ENCODE results near the gene ENOX2. TPM values are rescaled to one million over a fixed set of nuclear protein-coding genes. Genes with fewer than 3 reads are reported as not detected.

ENOX2 gene
- total RNA-seq, 2 experiments from 2014 or later: 9.6 to 12.0 TPM

DNA sequence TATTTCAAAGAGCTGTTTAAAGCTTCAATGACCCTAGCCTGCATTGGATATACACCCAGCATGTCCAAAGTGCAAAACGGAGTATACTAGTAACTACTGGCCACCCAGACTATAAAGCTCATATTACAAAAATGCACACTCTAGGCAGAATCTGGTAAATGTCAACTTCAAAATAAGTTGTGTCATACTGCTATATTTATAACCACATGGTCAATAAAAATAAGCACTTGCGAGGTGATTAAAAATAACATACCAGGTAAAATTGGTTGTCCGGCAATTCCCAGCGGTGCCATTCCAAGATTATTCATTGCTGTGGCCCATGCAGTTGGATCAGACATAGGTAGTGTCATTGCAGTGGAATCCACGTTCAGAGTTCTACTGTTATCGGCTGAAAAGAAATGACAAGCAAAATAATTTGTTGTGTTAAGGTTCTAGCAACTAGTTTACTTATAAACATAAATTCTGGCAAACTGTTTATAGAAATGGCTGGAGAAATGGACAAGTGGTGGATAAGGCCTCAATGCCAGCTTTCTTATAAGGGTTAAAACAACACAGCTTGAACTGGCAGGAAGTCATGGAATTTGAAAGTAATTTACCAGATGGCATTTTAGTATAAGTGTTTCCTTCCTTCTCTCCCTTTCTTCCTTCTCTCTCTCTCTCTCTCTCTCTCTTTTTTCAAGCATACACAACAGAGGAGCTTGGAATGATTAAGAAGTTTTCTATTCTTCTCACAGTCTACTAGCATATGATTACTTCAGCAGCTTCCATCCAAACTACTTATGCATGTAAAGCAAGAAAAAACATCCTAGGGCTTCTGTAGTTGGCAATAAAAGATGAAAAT, 199.9 kb downstream of the ENOX2 start:
- Mint-ChIP-seq H3K27ac (no peak overlapping the region), H3K27me3 (no peaks in the 10 kb centered on the region), H3K4me3 (no peak overlapping the region), H3K36me3 (ENCODE audit: low read depth) (peaks cover 5% of the 10 kb centered on the region), H3K4me1 (ENCODE audit: low read depth) (no peaks in the 10 kb centered on the region), H3K9me3 (no peaks in the 10 kb centered on the region)
- intact Hi-C loops (cut with micrococcal nuclease): no loop called here
- POLR2A ChIA-PET: no interaction called here
- ATAC-seq: no peak
- CTCF ChIA-PET: no interaction called here
- no peak for DNase-seq
- TF ChIP-seq, protein P1, sequence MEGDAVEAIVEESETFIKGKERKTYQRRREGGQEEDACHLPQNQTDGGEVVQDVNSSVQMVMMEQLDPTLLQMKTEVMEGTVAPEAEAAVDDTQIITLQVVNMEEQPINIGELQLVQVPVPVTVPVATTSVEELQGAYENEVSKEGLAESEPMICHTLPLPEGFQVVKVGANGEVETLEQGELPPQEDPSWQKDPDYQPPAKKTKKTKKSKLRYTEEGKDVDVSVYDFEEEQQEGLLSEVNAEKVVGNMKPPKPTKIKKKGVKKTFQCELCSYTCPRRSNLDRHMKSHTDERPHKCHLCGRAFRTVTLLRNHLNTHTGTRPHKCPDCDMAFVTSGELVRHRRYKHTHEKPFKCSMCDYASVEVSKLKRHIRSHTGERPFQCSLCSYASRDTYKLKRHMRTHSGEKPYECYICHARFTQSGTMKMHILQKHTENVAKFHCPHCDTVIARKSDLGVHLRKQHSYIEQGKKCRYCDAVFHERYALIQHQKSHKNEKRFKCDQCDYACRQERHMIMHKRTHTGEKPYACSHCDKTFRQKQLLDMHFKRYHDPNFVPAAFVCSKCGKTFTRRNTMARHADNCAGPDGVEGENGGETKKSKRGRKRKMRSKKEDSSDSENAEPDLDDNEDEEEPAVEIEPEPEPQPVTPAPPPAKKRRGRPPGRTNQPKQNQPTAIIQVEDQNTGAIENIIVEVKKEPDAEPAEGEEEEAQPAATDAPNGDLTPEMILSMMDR (IDR thresholded peaks at IDR 0.05): no peak

- no peak for ATAC-seq
- CTCF ChIA-PET: no interaction called here
- Mint-ChIP-seq H3K4me3 (no peak overlapping the region), H3K9me3 (no peaks in the 10 kb centered on the region), H3K27ac (no peak overlapping the region), H3K36me3 (ENCODE audit: low read depth) (peaks cover 7% of the 10 kb centered on the region), H3K27me3 (no peaks in the 10 kb centered on the region), H3K4me1 (ENCODE audit: low read depth) (no peaks in the 10 kb centered on the region)
- POLR2A ChIA-PET: no interaction called here
- no peak for DNase-seq
- intact Hi-C loops (cut with micrococcal nuclease): no loop called here
- TF ChIP-seq, protein P1 (IDR thresholded peaks at IDR 0.05): no peak
Observed at GRCh38 chrX:130700629-130701028, 202.4 kb downstream of the ENOX2 start.

DNA sequence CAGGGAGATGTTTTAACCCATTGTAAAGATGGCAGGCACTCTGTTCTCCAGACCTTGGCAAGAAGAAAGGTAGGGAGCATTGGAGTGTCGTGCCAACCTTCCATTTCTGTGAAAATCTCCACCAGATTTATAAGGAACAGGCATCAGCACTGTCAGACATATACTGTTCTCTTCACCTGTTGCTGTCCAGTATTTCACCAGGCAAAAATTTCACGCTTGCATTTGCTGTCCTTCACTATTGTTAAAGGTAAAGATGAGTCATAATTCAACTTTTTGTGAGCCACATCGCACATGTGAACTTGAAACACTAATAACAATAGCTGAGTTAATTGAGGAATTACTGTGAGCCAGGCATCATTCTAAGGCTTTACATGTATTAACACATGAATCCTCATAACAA, 203.4 kb downstream of the ENOX2 start:
- CTCF ChIA-PET: no interaction called here
- H3K27ac Mint-ChIP-seq: no peak overlapping the region
- no peak overlapping the region for H3K4me3 Mint-ChIP-seq
- DNase-seq: no peak
- no peaks in the 10 kb centered on the region for H3K27me3 Mint-ChIP-seq
- no peaks in the 10 kb centered on the region for H3K9me3 Mint-ChIP-seq
- H3K4me1 Mint-ChIP-seq (ENCODE audit: low read depth): no peaks in the 10 kb centered on the region
- TF ChIP-seq, protein P1 (IDR thresholded peaks at IDR 0.05): no peak
- intact Hi-C loops (cut with micrococcal nuclease): no loop called here
- ATAC-seq: no peak
- POLR2A ChIA-PET: interaction anchor here (0.6 kb wide), 1 partner anchor 25 kb away, joined by 3 read pairs; no protein-coding TSS in a partner anchor
- peaks cover 7% of the 10 kb centered on the region for H3K36me3 Mint-ChIP-seq (ENCODE audit: low read depth)

DNA sequence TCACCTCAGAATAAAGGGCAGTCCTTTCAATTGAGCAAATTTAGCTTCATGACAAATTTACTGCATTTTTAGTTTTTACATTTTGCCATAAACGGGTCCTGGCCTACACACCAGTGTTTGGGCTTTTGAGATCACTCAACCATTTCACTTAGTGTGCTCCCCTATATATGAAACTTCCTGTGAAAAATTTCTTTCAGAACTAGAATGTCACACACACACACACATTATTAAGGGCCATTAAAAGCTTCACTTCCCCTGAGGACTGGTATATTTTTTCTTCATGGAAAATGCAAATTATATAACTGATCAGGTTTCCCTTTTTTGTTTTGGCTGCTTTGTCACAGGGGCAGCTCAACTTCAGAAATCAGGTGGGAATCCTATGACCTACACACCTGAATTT, 206.5 kb downstream of the ENOX2 start:
- Mint-ChIP-seq H3K9me3 (no peaks in the 10 kb centered on the region), H3K27ac (no peak overlapping the region), H3K4me1 (ENCODE audit: low read depth) (no peaks in the 10 kb centered on the region), H3K27me3 (no peaks in the 10 kb centered on the region), H3K4me3 (no peak overlapping the region), H3K36me3 (ENCODE audit: low read depth) (peaks cover 7% of the 10 kb centered on the region)
- intact Hi-C loops (cut with micrococcal nuclease): no loop called here
- POLR2A ChIA-PET: no interaction called here
- TF ChIP-seq, protein P1 (IDR thresholded peaks at IDR 0.05): no peak
- DNase-seq: no peak
- no peak for ATAC-seq
- CTCF ChIA-PET: no interaction called here

DNA sequence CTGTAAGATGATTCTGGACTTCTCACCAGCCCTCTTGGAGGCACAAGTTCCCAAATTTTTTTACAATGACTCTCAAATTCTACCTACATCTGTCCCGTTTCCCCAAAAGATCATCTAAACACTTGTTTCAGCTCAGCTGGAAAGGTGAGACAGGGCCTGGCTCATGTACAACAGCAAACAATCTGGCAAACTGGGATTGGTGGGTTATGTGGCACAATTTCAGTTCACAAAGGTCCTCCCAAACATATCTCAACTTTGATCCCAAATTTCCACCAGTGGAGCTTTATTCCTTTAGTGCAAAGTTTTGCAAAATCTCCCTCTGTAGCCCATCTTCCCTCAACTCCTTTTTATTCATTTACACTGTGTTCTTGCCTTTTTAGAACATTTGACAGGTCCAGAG, 207.1 kb downstream of the ENOX2 start:
- ATAC-seq: no peak
- Mint-ChIP-seq H3K9me3 (no peaks in the 10 kb centered on the region), H3K4me1 (ENCODE audit: low read depth) (no peaks in the 10 kb centered on the region), H3K4me3 (no peak overlapping the region), H3K27me3 (no peaks in the 10 kb centered on the region), H3K27ac (no peak overlapping the region), H3K36me3 (ENCODE audit: low read depth) (peaks cover 7% of the 10 kb centered on the region)
- TF ChIP-seq, protein P1 (IDR thresholded peaks at IDR 0.05): no peak
- DNase-seq: no peak
- intact Hi-C loops (cut with micrococcal nuclease): no loop called here
- ChIA-PET POLR2A (no interaction called here), CTCF (no interaction called here)

Data from activated CD8-positive, alpha-beta T cell treated with anti-CD3 and anti-CD28 coated beads for 36 hours (primary cell).